Ovary (tissue), 3 donors: ENCODE measurements around the gene MSH4.

Experiments used
- EP300 ChIP-seq: sonication (generic); formaldehyde crosslinking; IDR thresholded peaks from one replicate; pipeline ENCODE4 v1.6.1; 2017; ENCODE audit warnings: antibody characterized with exemption
- POLR2A ChIP-seq: fragments of 450-650 bp; IDR thresholded peaks from one replicate; pipeline ENCODE4 v1.6.1; 2017; ENCODE audit warnings: antibody characterized with exemption, mild to moderate bottlenecking, moderate library complexity
- TF ChIP-seq, protein P1 (sequence below), 3 donors: fragments of 450-650 bp in 2 of 3; fragments of 200-600 bp in 1 of 3; IDR thresholded peaks; one replicate each; pipeline versions ENCODE4 v1.5.1 to v1.8.0; 2016 to 2022; ENCODE audit warnings: antibody characterized with exemption in 3 of 3, mild to moderate bottlenecking in 1 of 3
- donor health status: DM: no; HTN: no; CAD: no.

DNA sequence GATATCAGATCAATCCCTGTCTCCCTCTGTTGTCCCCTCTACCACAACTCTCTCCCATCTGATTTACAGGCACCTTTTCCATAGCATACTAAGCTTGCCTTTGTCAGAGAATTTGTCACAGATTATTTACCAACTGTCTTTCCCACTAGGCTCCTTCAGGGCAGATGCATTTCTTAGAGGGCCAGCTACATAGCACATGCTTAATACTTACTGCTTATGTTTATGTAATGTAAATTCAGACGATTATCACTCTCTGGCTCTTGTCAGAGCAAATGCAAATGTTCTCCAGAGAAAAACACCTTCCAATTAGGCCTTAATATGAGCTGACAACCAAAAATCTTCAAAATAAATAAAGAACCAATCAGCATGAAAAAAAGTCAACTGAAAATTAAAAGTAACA lies 25.9 kb upstream of the MSH4 start:
- TF ChIP-seq, protein P1, sequence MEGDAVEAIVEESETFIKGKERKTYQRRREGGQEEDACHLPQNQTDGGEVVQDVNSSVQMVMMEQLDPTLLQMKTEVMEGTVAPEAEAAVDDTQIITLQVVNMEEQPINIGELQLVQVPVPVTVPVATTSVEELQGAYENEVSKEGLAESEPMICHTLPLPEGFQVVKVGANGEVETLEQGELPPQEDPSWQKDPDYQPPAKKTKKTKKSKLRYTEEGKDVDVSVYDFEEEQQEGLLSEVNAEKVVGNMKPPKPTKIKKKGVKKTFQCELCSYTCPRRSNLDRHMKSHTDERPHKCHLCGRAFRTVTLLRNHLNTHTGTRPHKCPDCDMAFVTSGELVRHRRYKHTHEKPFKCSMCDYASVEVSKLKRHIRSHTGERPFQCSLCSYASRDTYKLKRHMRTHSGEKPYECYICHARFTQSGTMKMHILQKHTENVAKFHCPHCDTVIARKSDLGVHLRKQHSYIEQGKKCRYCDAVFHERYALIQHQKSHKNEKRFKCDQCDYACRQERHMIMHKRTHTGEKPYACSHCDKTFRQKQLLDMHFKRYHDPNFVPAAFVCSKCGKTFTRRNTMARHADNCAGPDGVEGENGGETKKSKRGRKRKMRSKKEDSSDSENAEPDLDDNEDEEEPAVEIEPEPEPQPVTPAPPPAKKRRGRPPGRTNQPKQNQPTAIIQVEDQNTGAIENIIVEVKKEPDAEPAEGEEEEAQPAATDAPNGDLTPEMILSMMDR (IDR thresholded peaks at IDR 0.05) = no peak
- TF ChIP-seq POLR2A (no peak), EP300 (no peak)
